GM19395 (cell line): ENCODE results near the gene CRISP3.

Experiments used
- ATAC-seq: cut with Tn5 transposase; IDR thresholded peaks from one replicate; pipeline ENCODE4 v1.9.1; 2021; ENCODE audit warnings: mild to moderate bottlenecking, moderate library complexity; ENCODE audit not compliant: unreplicated experiment

CRISP3 gene

GRCh38 chr6:49692534-49692933, 51.7 kb downstream of the CRISP3 start:
- no peak for ATAC-seq
